Fibroblast of skin of right quadriceps (primary cell): ENCODE results near the gene TIA1.
"Not testable (repeated sequence)": the region's sequence is repeated elsewhere in the genome, so short reads cannot be mapped to it uniquely, and the experiment has no call there.

Experiments
- DNase-seq: peaks from one replicate; pipeline ENCODE4 v3.0.0-alpha.2; 2013

TIA1 gene

GRCh38 chr2:70214365-70214764 is 34.1 kb downstream of the TIA1 start:
- no peak for DNase-seq

GRCh38 chr2:70212298-70212932 is 36.0 kb downstream of the TIA1 start:
- peak; percentile 20 for DNase-seq

GRCh38 chr2:70211595-70211994 is 36.8 kb downstream of the TIA1 start:
- DNase-seq, result no peak

GRCh38 chr2:70204452-70204851 is 44.0 kb downstream of the TIA1 start:
- DNase-seq, result no peak

- no peak for DNase-seq
Observed at GRCh38 chr2:70203086-70203485, 45.3 kb downstream of the TIA1 start.

- no peak for DNase-seq
Observed at GRCh38 chr2:70202236-70202806, 46.1 kb downstream of the TIA1 start.

GRCh38 chr2:70201831-70202230 is 46.6 kb downstream of the TIA1 start:
- no peak for DNase-seq

- DNase-seq, result no peak
Observed at GRCh38 chr2:70201225-70201768, 47.1 kb downstream of the TIA1 start.

- DNase-seq, result no peak
Observed at GRCh38 chr2:70199320-70199864, 49.0 kb downstream of the TIA1 start.

GRCh38 chr2:70192516-70192915 is 55.9 kb downstream of the TIA1 start:
- no peak for DNase-seq

- no peak for DNase-seq
Observed at GRCh38 chr2:70191244-70191735, 57.1 kb downstream of the TIA1 start.

GRCh38 chr2:70190418-70191243 is 57.8 kb downstream of the TIA1 start, which contains the start of gene C2orf42:
TSS of gene C2orf42 (minus strand) at chr2:70191019. CDS start at chr2:70181985, 9,034 bp downstream.
- peak; percentile 98 for DNase-seq

- no peak for DNase-seq
Observed at GRCh38 chr2:70188460-70188859, 60.0 kb downstream of the TIA1 start.

GRCh38 chr2:70187170-70187569 is 61.3 kb downstream of the TIA1 start:
- not testable (repeated sequence) for DNase-seq

GRCh38 chr2:70182689-70183088 is 65.7 kb downstream of the TIA1 start:
- DNase-seq, result no peak

GRCh38 chr2:70181363-70181956 is 67.0 kb downstream of the TIA1 start:
- no peak for DNase-seq

GRCh38 chr2:70173520-70173919 is 74.9 kb downstream of the TIA1 start:
- no peak for DNase-seq

GRCh38 chr2:70169654-70170245 is 78.7 kb downstream of the TIA1 start:
- not testable (repeated sequence) for DNase-seq

GRCh38 chr2:70161069-70161534 is 87.3 kb downstream of the TIA1 start:
- no peak for DNase-seq

- DNase-seq, result no peak
Observed at GRCh38 chr2:70160545-70160944, 87.9 kb downstream of the TIA1 start.
